K562 (cell line): ENCODE measurements around the gene MLLT6. TPM values are rescaled to one million over a fixed set of nuclear protein-coding genes. Genes with fewer than 3 reads are reported as not detected.

ENCODE experiments used
- ATAC-seq: fragments of 200-7000 bp; cut with Tn5 transposase; 3 replicates; pipeline ENCODE4 v1.9.1; 2020; ENCODE audit warnings: moderate library complexity
- BruUV-seq: library from RNA; stranded (reverse); fragments of 400-500 nt; replicated peaks from 2 replicates; lab custom pipeline; 2021; lab: Mats Ljungman, UMichigan
- CTCF ChIA-PET: fragments of 300-600 bp; formaldehyde crosslinking; extraction: SDS; loops from one replicate; lab custom pipeline; 2021; ENCODE audit warnings: low intra/inter-chr PET ratio; lab: Yijun Ruan, JAX
- POLR2A ChIA-PET: fragments of 300-600, 350-650 bp; sonication (Branson Sonifier 250); formaldehyde crosslinking; extraction: SDS; loops from one replicate; lab custom pipeline; 2021; ENCODE audit warnings: antibody characterized with exemption, inconsistent platforms; lab: Yijun Ruan, JAX
- DNase-seq, 4 experiments: peaks; one replicate each; pipeline versions ENCODE4 v3.0.0 to v3.0.0-alpha.2; 2011 to 2018; ENCODE audit warnings: low spot score in 3 of 4, mixed read lengths in 3 of 4; ENCODE audit errors: extremely low read depth in 1 of 4
- FAIRE-seq: peaks from 2 replicates; lab custom pipeline; 2011; peaks lifted over from hg19 to GRCh38; lab: Jason Lieb, UNC
- H2AFZ ChIP-seq: 2 replicates; pipeline ENCODE4 v1.6.0; 2011; ENCODE audit warnings: low read depth, low read length, control low read depth, inconsistent platforms
- H3K27ac ChIP-seq: fragments of 200-600 bp; 3 replicates; pipeline ENCODE4 v1.8.0; 2011; ENCODE audit warnings: low read depth, mild to moderate bottlenecking, control low read depth, inconsistent platforms, low read length, moderate library complexity, mixed read lengths; ENCODE audit errors: extremely low read depth
- H3K27me3 ChIP-seq, 2 experiments: fragments of 300-600 bp in 1 of 2; 2 replicates in 1 of 2; 3 replicates in 1 of 2; pipeline versions ENCODE4 v1.6.0 to v1.8.0; 2011; ENCODE audit warnings: inconsistent platforms in 2 of 2, low read length in 2 of 2, mild to moderate bottlenecking in 1 of 2, mixed read lengths in 1 of 2, moderate library complexity in 1 of 2; ENCODE audit not compliant: control insufficient read depth in 2 of 2, insufficient read depth in 2 of 2
- H3K36me3 ChIP-seq: fragments of 300-600 bp; 3 replicates; pipeline ENCODE4 v1.8.0; 2011; ENCODE audit warnings: mild to moderate bottlenecking, low read length, inconsistent platforms; ENCODE audit not compliant: control insufficient read depth, insufficient read depth
- H3K4me1 ChIP-seq, 2 experiments: fragments of 200-600 bp in 1 of 2; replicated peaks in 1 of 2; 2 replicates in 1 of 2; 3 replicates in 1 of 2; pipeline versions ENCODE4 v1.5.1 to v1.8.0; 2011; ENCODE audit warnings: inconsistent platforms in 2 of 2, low read length in 2 of 2, mild to moderate bottlenecking in 1 of 2, mixed read lengths in 1 of 2, moderate library complexity in 1 of 2; ENCODE audit not compliant: control insufficient read depth in 2 of 2, insufficient read depth in 2 of 2
- H3K4me2 ChIP-seq: 2 replicates; pipeline ENCODE4 v1.6.1; 2011; ENCODE audit warnings: low read length, control low read depth, inconsistent platforms, mixed read lengths; ENCODE audit not compliant: insufficient read depth
- H3K4me3 ChIP-seq: fragments of 200-600 bp; sonication (generic), shearing (Covaris generic); 2 replicates; pipeline ENCODE4 v1.5.1; 2016; ENCODE audit warnings: control low read depth, inconsistent platforms
- H3K79me2 ChIP-seq: fragments of 200-600 bp; 3 replicates; pipeline ENCODE4 v1.8.0; 2011; ENCODE audit warnings: low read length, inconsistent platforms; ENCODE audit not compliant: control insufficient read depth, insufficient read depth
- H3K9ac ChIP-seq, 2 experiments: 2 replicates each; pipeline versions ENCODE4 v1.6.0 to v1.6.1; 2011; ENCODE audit warnings: low read depth in 2 of 2, low read length in 2 of 2, control low read depth in 1 of 2, inconsistent platforms in 1 of 2, mild to moderate bottlenecking in 1 of 2, mixed read lengths in 1 of 2; ENCODE audit not compliant: insufficient read depth in 1 of 2
- H3K9me1 ChIP-seq: one replicate; pipeline ENCODE4 v1.6.0; 2011; ENCODE audit warnings: inconsistent platforms, mild to moderate bottlenecking, low read length, moderate library complexity; ENCODE audit not compliant: control insufficient read depth, insufficient read depth
- H3K9me3 ChIP-seq: replicated peaks from 2 replicates; pipeline ENCODE4 v1.5.1; 2011; ENCODE audit warnings: low read depth, low read length, inconsistent platforms; ENCODE audit not compliant: control insufficient read depth, insufficient read depth
- H4K20me1 ChIP-seq: replicated peaks from 2 replicates; pipeline ENCODE4 v1.6.1; 2011; ENCODE audit warnings: low read length, inconsistent platforms, mixed read lengths; ENCODE audit not compliant: control insufficient read depth, insufficient read depth
- CUX1 ChIP-seq: fragments of 200-800 bp; sonication (Bioruptor generic); IDR thresholded peaks from 2 replicates; pipeline ENCODE4 v1.6.1; 2016; ENCODE audit warnings: missing genetic modification characterization, missing compliant biosample characterization
- RBM15 ChIP-seq: fragments of 200-400 bp; formaldehyde crosslinking; IDR thresholded peaks from 2 replicates; pipeline ENCODE4 v1.6.1; 2018; ENCODE audit warnings: mild to moderate bottlenecking, low read length, moderate library complexity; ENCODE audit not compliant: insufficient read depth
- ZFP1 ChIP-seq: fragments of 450-650 bp; formaldehyde crosslinking; IDR thresholded peaks from 2 replicates; pipeline ENCODE4 v1.4.0; 2020; ENCODE audit warnings: mild to moderate bottlenecking, mixed read lengths
- WGBS: fragments of 100-300 bp; shearing (Covaris generic); methylation state at CpG from one replicate; pipeline ENCODE4 v1.1.6; 2016; ENCODE audit warnings: low coverage, mixed read lengths; ENCODE audit not compliant: insufficient coverage; ENCODE audit errors: missing lambda C conversion rate; 5-methylcytosine and 5-hydroxymethylcytosine counted together
- in situ Hi-C: fragments of 300-500 bp; cut with MboI; formaldehyde crosslinking; loops from 4 replicates; pipeline ENCODE4 v1.15.0; 2018; ENCODE audit warnings: inconsistent platforms, mixed read lengths
- intact Hi-C: fragments of 100-400 bp; cut with micrococcal nuclease; formaldehyde crosslinking; loops from 2 replicates; pipeline ENCODE4 v1.14.2; 2022
- polyA plus RNA-seq, 8 experiments: library from polyadenylated mRNA; depleted of rRNA in 4 of 8; stranded (reverse) in 5 of 8; unstranded in 3 of 8; fragments of >200 nt; fragmentation: Nextera tagmentation in 2 of 8; fragmentation: Illumina TruSeq in 1 of 8; extraction: Ambion mirVana in 2 of 8; extraction: Trizol in 1 of 8; gene quantifications; 2 replicates each; pipeline versions ENCODE4 v1.2.1 to v1.2.3, GENCODE V29; 2011 to 2014; ENCODE audit warnings: inconsistent platforms in 1 of 8, missing spikeins in 1 of 8
- total RNA-seq, 7 experiments: library from RNA; depleted of rRNA in 6 of 7; stranded (reverse); fragments of >200 nt in 6 of 7; fragmentation: Illumina TruSeq in 2 of 7; extraction: Trizol in 2 of 7; gene quantifications; 2 replicates each; pipeline versions ENCODE4 v1.2.1 to v1.2.3, GENCODE V29; 2011 to 2021; ENCODE audit warnings: low replicate concordance in 1 of 7

MLLT6 gene
- total and polyA plus RNA-seq, 9 of the 15 experiments (the other 6 are each of a cell fraction or from before 2014, with no cell fraction given), result 3.1 to 71.7 (median 30.0) TPM

GRCh38 chr17:38752308-38753070 lies 47.4 kb downstream of the MLLT6 start, which contains the start of gene PSMB3:
Gene PSMB3 (plus strand): TSS chr17:38752741. CDS start chr17:38752827, 86 bp downstream.
- H3K79me2 ChIP-seq, result peaks cover 67% of the 10 kb centered on the region
- intact Hi-C loops (loop anchor here (2.0 to 10.0 kb wide), 5 partner anchors 50 to 402 kb away; partner anchors contain the start of genes PLXDC1 and RPL23), in situ Hi-C loops (no loop called here)
- no TSS peak for BruUV-seq
- no peaks in the 10 kb centered on the region for H4K20me1 ChIP-seq
- WGBS, result under 1% methylated on average over 44 of the region's 44 CpGs
- peak within 1 kb of the TSS; percentile 90 to 95 for H3K9ac ChIP-seq
- ChIA-PET CTCF (interaction anchor here (0.5 to 0.6 kb wide), 2 partner anchors 240 to 242 kb away, joined by 3 read pairs; no protein-coding TSS in a partner anchor), POLR2A (interaction anchor here (0.6 to 2.3 kb wide), 18 partner anchors 10 to 261 kb away, joined by 3 to 9 read pairs (median 4); partner anchors contain the start of genes LASP1 and PIP4K2B)
- peak within 1 kb of the TSS; percentile 86 for H3K4me2 ChIP-seq
- no peaks in the 10 kb centered on the region for H3K27me3 ChIP-seq
- ATAC-seq (peak; percentile 84), FAIRE-seq (no peak), DNase-seq (peak; percentile 95 to 99 (median 97))
- H3K36me3 ChIP-seq, result peaks cover 36% of the 10 kb centered on the region
- H3K9me3 ChIP-seq, result no peaks in the 10 kb centered on the region
- H3K4me1 ChIP-seq, result peaks cover 7 to 42% of the 10 kb centered on the region in 2 experiments
- H2AFZ ChIP-seq, result peak within 1 kb of the TSS; percentile 89
- no peaks in the 10 kb centered on the region for H3K9me1 ChIP-seq
- H3K4me3 ChIP-seq, result peak within 1 kb of the TSS; percentile 74
- peak within 1 kb of the TSS; percentile 87 for H3K27ac ChIP-seq
- TF ChIP-seq RBM15, result no peak
- no peak for TF ChIP-seq CUX1
- TF ChIP-seq ZFP1, result no peak
